Colonic mucosa (tissue), 4 donors: ENCODE results near the gene MAGEC1. TPM values are rescaled to one million over a fixed set of nuclear protein-coding genes. Genes with fewer than 3 reads are reported as not detected.

Experiments used
- DNase-seq: peaks from one replicate; pipeline ENCODE4 v3.0.0-alpha.2; 2020
- H3K27ac ChIP-seq: fragments of 200-600 bp; one replicate; pipeline ENCODE4 v1.8.0; 2021
- H3K27me3 ChIP-seq: fragments of 200-600 bp; one replicate; pipeline ENCODE4 v1.8.0; 2021
- H3K36me3 ChIP-seq: fragments of 200-600 bp; one replicate; pipeline ENCODE4 v1.8.0; 2021
- H3K4me1 ChIP-seq: fragments of 200-600 bp; one replicate; pipeline ENCODE4 v1.8.0; 2021; ENCODE audit warnings: mild to moderate bottlenecking
- H3K4me3 ChIP-seq: fragments of 200-600 bp; one replicate; pipeline ENCODE4 v1.8.0; 2021
- H3K9ac ChIP-seq, 2 donors: one replicate each; pipeline ENCODE4 v1.7.0; 2013; ENCODE audit warnings: control low read depth in 2 of 2, low read depth in 2 of 2, low read length in 2 of 2
- H3K9me3 ChIP-seq: fragments of 200-600 bp; one replicate; pipeline ENCODE4 v1.8.0; 2021
- CTCF ChIP-seq: fragments of 200-600 bp; IDR thresholded peaks from one replicate; pipeline ENCODE4 v1.8.0; 2022; ENCODE audit warnings: antibody characterized with exemption, mild to moderate bottlenecking
- intact Hi-C: fragments of 100-400 bp; cut with DNase I; formaldehyde crosslinking; loops from one replicate; pipeline ENCODE4 v1.14.1; 2022
- total RNA-seq, 2 donors: library from RNA; stranded (reverse); fragmentation: NEBNext Ultra II Directional in 1 of 2; extraction: Animal tissue kit (Norgen Biotek cat#: 25700) in 1 of 2; gene quantifications; one replicate each; pipeline ENCODE4 v1.2.1, GENCODE V29; 2021
- donor health status: healthy.
- donor health status: DM: no; HTN: no; CAD: no.
- donor health status: DM: no; HTN: no; CAD: no.

The MAGEC1 gene
- total RNA-seq, 2 donors from 2014 or later, result not detected

GRCh38 chrX:141947350-141947749 lies 43.7 kb downstream of the MAGEC1 start:
- no peak for TF ChIP-seq CTCF
- intact Hi-C loops, result no loop called here
- Histone ChIP-seq H3K27ac (no peak overlapping the region), H3K9ac (no peak overlapping the region), H3K4me3 (no peak overlapping the region), H3K9me3 (no peaks in the 10 kb centered on the region), H3K36me3 (no peaks in the 10 kb centered on the region), H3K27me3 (no peaks in the 10 kb centered on the region), H3K4me1 (no peaks in the 10 kb centered on the region)
- no peak for DNase-seq

DNA sequence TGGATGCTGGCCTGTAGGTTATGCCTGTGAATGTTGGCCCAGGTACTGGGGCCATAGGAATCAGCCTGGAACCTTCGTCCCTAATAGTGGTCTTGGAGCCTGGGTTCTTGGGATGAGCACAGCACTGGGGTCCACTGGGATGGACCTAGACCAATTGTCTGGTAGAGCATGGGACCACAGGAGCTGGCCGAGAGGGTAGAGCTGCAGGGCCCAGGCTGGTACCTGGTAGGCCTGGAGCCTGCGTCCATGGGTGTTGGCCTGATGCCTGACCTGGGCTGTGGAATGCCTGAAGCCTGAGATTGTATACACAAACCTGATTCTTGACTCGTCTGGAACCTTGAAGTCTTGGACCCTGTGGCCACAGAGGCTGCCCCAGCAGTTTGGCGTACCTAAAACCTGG lies 48.9 kb downstream of the MAGEC1 start:
- no peak overlapping the region for H3K27ac ChIP-seq
- no peak for DNase-seq
- H3K27me3 ChIP-seq, result no peaks in the 10 kb centered on the region
- intact Hi-C loops, result no loop called here
- no peaks in the 10 kb centered on the region for H3K36me3 ChIP-seq
- H3K9ac ChIP-seq, result no peak overlapping the region
- no peaks in the 10 kb centered on the region for H3K4me1 ChIP-seq
- no peak for TF ChIP-seq CTCF
- H3K4me3 ChIP-seq, result no peak overlapping the region
- no peaks in the 10 kb centered on the region for H3K9me3 ChIP-seq

GRCh38 chrX:141958675-141959074 lies 55.0 kb downstream of the MAGEC1 start:
- Histone ChIP-seq H3K27ac (no peak overlapping the region), H3K9ac (no peak overlapping the region), H3K36me3 (no peaks in the 10 kb centered on the region), H3K4me3 (no peak overlapping the region), H3K4me1 (no peaks in the 10 kb centered on the region), H3K9me3 (no peaks in the 10 kb centered on the region), H3K27me3 (no peaks in the 10 kb centered on the region)
- intact Hi-C loops, result no loop called here
- no peak for TF ChIP-seq CTCF
- DNase-seq, result no peak

Other genes starting within 250 kb of the MAGEC1 start
- gene SPANXD, start 205.2 kb upstream of the MAGEC1 start, total RNA-seq, result not detected
- gene MAGEC3, start 65.6 kb upstream of the MAGEC1 start, total RNA-seq, result not detected